A204.1 (cell line): ENCODE data around the gene ARNT2.

ENCODE experiments used
- FAIRE-seq: peaks from 2 replicates; lab custom pipeline; 2012; peaks lifted over from hg19 to GRCh38; lab: Jason Lieb, UNC

ARNT2 gene

GRCh38 chr15:80514071-80514780 is 110.0 kb downstream of the ARNT2 start:
- FAIRE-seq = no peak

GRCh38 chr15:80517290-80517689 is 113.1 kb downstream of the ARNT2 start:
- no peak for FAIRE-seq

- no peak for FAIRE-seq
These were observed 114.3 kb downstream of the ARNT2 start for GRCh38 chr15:80518522-80518921.

GRCh38 chr15:80523746-80524145 is 119.6 kb downstream of the ARNT2 start:
- no peak for FAIRE-seq

- no peak for FAIRE-seq
These were observed 121.7 kb downstream of the ARNT2 start for GRCh38 chr15:80525853-80526252.

GRCh38 chr15:80526556-80527340 is 122.6 kb downstream of the ARNT2 start:
- FAIRE-seq = no peak

GRCh38 chr15:80527406-80527805 is 123.2 kb downstream of the ARNT2 start:
- FAIRE-seq = no peak

GRCh38 chr15:80527961-80528360 is 123.8 kb downstream of the ARNT2 start:
- FAIRE-seq = no peak

- no peak for FAIRE-seq
These were observed 126.7 kb downstream of the ARNT2 start for GRCh38 chr15:80530737-80531365.

GRCh38 chr15:80531388-80531787 is 127.2 kb downstream of the ARNT2 start:
- FAIRE-seq = no peak

- FAIRE-seq = no peak
These were observed 127.6 kb downstream of the ARNT2 start for GRCh38 chr15:80531796-80532195.

- no peak for FAIRE-seq
These were observed 129.7 kb downstream of the ARNT2 start for GRCh38 chr15:80533790-80534333.

- FAIRE-seq = no peak
These were observed 132.0 kb downstream of the ARNT2 start for GRCh38 chr15:80536231-80536630.

- FAIRE-seq = no peak
These were observed 132.5 kb downstream of the ARNT2 start for GRCh38 chr15:80536716-80537115.

GRCh38 chr15:80545078-80545477 is 140.9 kb downstream of the ARNT2 start:
- no peak for FAIRE-seq

- no peak for FAIRE-seq
These were observed 143.1 kb downstream of the ARNT2 start for GRCh38 chr15:80547264-80547663.

GRCh38 chr15:80549191-80549590 is 145.0 kb downstream of the ARNT2 start:
- FAIRE-seq = no peak

- no peak for FAIRE-seq
These were observed 145.5 kb downstream of the ARNT2 start for GRCh38 chr15:80549654-80550053.

GRCh38 chr15:80550219-80550907 is 146.2 kb downstream of the ARNT2 start:
- no peak for FAIRE-seq

GRCh38 chr15:80550908-80551260 is 146.7 kb downstream of the ARNT2 start:
- no peak for FAIRE-seq

- no peak for FAIRE-seq
These were observed 147.2 kb downstream of the ARNT2 start for GRCh38 chr15:80551348-80551747.

GRCh38 chr15:80554560-80554959 is 150.4 kb downstream of the ARNT2 start:
- FAIRE-seq = no peak
